NCI-H748 (cell line): Measurements from ENCODE around the gene RNF144A.
A peak's percentile ranks its signal among the peaks of the same experiment; 100 is the strongest.
"Not testable (repeated sequence)": the region's sequence is repeated elsewhere in the genome, so short reads cannot be mapped to it uniquely, and the experiment has no call there.

ENCODE experiments used
- DNase-seq: peaks from one replicate; lab custom pipeline; 2025; ENCODE audit not compliant: unreplicated experiment; lab: John Stamatoyannopoulos, UW

RNF144A gene

GRCh38 chr2:7001395-7001794 lies 84.2 kb downstream of the RNF144A start:
- not testable (repeated sequence) for DNase-seq

GRCh38 chr2:7003895-7004294 lies 86.7 kb downstream of the RNF144A start:
- no peak for DNase-seq

- DNase-seq, result no peak
These were observed 87.4 kb downstream of the RNF144A start for GRCh38 chr2:7004636-7005035.

- DNase-seq, result no peak
These were observed 90.3 kb downstream of the RNF144A start for GRCh38 chr2:7007488-7007845.

GRCh38 chr2:7007846-7008741 lies 90.9 kb downstream of the RNF144A start:
- no peak for DNase-seq

GRCh38 chr2:7009207-7009911 lies 92.1 kb downstream of the RNF144A start:
- no peak for DNase-seq

- no peak for DNase-seq
These were observed 93.3 kb downstream of the RNF144A start for GRCh38 chr2:7010391-7011054.

- peak; percentile 92 for DNase-seq
These were observed 94.3 kb downstream of the RNF144A start for GRCh38 chr2:7011356-7012083.

- peak; percentile 100 for DNase-seq
These were observed 95.0 kb downstream of the RNF144A start for GRCh38 chr2:7012141-7012764.

GRCh38 chr2:7013471-7014160 lies 96.4 kb downstream of the RNF144A start:
- DNase-seq, result no peak

- peak; percentile 83 for DNase-seq
These were observed 97.0 kb downstream of the RNF144A start for GRCh38 chr2:7014174-7014640.

GRCh38 chr2:7015007-7015950 lies 98.1 kb downstream of the RNF144A start:
- DNase-seq, result no peak

GRCh38 chr2:7016148-7016547 lies 98.9 kb downstream of the RNF144A start:
- no peak for DNase-seq

GRCh38 chr2:7016601-7017211 lies 99.5 kb downstream of the RNF144A start:
- DNase-seq, result no peak

GRCh38 chr2:7017671-7018281 lies 100.6 kb downstream of the RNF144A start:
- no peak for DNase-seq

GRCh38 chr2:7018282-7018701 lies 101.1 kb downstream of the RNF144A start:
- DNase-seq, result no peak

- DNase-seq, result no peak
These were observed 101.6 kb downstream of the RNF144A start for GRCh38 chr2:7018767-7019166.

- DNase-seq, result no peak
These were observed 102.0 kb downstream of the RNF144A start for GRCh38 chr2:7019191-7019590.
